Kidney capillary endothelial cell (primary cell): Measurements from ENCODE around the gene MAPKAPK2.
"Not testable (repeated sequence)": the region's sequence is repeated elsewhere in the genome, so short reads cannot be mapped to it uniquely, and the experiment has no call there.

Source experiments
- DNase-seq: peaks from one replicate; pipeline ENCODE4 v3.0.0-alpha.2; 2018; ENCODE audit warnings: low spot score

The MAPKAPK2 gene

DNA sequence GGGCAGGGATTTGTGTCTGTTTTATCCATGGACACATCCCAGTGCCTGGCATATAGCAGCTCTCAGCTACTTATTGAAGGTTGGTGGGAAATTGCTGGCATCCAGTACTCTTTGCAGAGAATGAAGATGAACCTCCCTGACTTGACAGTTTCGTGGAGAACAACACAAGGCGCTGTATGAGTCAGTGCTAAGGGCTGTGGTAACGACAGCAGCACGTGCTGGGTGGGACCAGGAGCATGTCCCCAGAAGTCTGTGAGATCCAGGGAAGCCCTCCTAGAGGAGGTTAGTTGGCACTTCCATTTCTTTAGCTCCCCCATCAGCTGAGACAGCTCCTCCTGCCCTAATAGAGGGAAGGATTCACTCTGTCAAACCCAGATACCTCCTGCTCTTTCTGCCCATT, 60.0 kb downstream of the MAPKAPK2 start:
- no peak for DNase-seq

DNA sequence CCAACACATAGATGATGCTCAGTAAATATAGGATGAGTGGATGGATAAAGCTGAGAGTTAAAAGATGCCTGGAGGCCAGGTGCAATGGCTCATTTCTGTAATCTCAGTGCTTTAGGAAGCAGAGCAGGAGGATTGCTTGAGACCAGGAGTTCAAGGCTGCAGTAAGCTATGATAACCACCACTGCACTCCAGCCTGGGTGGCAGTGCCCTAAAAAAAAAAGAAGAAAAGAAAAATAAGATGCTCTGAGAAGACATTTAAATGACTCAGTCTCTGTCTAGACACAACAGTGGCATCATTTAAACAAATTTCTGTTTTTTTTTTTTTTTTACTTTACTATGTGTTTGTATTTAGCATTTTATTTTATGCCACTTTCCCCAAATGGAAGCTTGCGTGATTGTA, 60.6 kb downstream of the MAPKAPK2 start:
- no peak for DNase-seq

DNA sequence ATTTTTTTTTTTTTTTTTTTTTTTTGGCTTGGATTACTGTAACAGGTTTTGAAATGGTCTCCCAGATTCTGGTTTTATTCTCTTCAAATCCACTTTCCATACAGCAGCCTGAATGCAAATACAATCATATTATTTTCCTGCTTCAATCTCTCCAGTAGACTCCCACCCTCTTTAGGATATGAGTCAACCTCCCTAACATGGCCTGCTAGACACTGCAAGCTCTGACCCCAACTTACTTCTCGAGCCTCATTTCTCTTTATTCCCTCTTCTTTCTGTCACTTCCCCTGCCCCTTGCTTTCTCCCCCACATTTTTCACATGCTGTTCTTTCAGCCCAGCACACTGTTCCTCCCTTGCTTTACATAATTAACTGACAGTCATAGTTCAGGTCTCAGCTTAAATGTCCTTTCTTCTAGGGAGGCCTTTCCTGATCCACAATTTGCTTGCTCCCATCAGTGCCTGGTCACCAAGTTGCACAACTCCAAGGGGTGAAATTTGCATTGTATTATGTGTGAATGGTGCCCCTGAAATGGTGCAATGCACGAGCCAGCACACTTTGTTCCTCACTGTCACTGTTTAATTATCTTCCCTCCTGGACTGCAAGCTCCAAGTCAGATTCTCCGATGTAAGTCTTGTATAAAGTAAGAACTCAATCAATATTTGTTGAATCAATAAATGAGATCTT, 63.8 kb downstream of the MAPKAPK2 start:
- DNase-seq = no peak

DNA sequence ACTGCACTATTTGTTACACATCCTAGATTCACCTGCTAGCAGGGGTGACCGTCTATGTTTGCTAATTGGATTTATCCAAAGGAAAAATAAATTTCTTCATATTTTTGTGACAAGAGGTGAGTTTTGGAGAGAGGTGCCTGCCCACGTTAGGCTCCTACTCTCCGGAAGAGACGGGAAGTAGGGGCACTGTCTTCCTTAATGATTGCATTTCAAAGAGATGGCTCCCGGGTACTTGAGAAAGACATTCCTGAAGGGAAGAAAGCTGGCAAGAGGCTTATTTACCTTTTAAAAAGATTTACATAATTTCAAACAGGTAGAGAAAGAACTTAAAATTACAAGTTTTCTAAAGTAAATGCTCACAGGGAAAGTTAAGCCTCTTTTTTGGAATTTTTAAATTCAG, 67.2 kb downstream of the MAPKAPK2 start:
- no peak for DNase-seq

DNA sequence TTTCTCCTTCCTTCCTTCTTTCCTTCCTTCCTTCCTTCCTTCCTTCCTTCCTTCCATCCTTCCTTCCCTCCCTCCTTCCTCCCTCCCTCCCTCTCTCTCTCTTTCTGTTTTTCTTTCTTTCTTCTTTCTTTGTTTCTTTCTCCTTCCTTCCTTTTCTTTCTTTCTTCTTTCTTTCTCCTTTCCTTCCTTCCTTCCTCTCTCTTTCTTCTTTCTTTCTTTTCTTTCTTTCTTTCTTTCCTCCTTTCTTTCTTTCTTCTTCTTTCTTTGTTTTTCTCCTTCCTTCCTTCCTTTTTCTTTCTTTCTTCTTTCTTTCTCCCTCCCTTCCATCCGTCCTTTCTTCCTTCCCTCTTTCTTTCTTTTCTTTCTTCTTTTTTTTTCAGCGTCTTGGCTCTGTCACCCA, 67.8 kb downstream of the MAPKAPK2 start:
- DNase-seq = no peak

DNA sequence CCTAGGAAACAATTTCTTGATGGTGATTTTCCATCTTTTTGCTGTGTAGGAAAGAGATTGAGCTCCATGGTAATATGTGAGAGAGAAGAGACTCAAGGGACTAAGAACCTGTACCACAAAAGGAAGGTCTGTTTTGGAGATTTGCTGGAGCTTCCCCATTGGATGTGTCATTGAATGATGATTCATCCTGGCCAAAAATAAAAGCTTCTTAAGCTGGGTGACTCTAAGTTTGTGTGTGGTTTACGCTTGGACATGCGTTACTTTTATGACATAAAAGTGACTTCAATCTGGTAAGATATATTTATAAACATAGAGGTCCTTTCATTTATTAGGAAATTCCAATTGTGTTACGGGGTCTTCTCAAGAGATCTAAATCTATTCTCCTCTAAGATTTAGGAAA, 68.4 kb downstream of the MAPKAPK2 start:
- no peak for DNase-seq

DNA sequence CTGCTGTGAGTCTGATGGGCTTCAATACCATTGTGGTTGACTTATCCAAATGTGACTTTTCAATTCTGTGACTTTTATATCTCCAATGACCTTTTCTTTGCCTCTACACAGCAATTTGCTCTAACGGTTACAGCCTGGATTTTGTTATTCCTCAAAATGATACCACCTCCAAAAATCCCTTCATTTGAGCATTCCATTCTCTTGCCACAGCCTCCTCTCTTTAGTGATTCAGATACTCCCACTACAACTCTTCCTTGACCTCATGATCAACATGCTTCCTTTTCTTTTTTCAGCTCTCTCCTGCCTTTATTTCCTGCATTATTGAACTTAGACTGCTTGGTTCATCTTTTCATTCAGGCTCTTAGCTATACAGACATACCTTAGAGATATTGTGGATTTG, 69.3 kb downstream of the MAPKAPK2 start:
- DNase-seq = no peak

DNA sequence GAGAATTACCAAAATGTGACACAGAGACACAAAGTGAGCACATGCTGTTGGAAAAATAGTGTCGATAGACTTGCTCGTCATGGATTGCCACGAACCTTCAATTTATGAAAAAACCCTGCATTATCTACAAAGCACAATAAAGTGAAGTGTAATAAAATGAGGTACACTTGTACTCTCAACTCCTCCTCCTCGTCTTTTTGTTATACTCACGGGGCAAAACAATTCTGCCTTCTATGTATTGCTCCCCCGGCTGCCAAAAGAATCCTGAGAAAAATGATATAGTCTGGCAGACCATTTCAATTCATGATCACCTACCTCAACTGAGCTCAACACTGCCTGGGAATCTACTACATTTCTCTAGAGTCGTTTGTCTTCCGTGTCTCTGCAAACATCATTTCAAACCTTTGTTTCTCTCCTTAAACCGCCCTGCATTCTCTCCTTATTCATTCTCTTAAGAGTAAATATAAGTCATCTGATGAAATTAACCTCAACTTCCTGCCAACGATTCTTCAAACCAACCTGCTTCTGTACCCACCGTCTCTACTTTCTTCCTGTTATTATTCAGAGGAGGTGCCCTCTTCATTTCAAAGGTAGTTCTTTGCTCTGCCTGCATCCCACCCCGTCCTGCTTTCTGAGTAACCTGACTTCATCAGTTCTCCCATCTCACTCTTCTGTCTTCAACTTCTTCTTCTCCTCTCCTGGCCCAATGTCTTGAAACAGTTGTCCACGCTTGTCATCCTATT, 73.0 kb downstream of the MAPKAPK2 start:
- DNase-seq = no peak

DNA sequence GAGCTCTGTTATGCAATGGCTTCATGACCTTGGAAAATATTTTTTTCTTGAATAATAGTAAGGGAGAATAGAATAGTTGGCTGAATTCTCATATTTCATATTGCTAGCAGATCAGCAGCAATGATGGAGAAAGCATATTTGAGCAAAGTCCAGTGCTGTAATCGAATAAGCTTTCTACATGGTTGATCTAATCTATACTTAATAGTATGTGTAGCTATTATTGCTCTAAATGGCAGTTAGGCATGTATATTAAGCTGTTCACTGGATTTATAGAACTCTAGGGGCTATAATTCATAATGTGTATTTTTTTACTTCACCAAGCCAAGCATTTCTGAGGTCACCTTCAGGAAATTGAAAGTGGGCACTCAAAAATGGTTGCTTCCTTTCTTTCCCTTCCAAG, 75.9 kb downstream of the MAPKAPK2 start:
- no peak for DNase-seq

DNA sequence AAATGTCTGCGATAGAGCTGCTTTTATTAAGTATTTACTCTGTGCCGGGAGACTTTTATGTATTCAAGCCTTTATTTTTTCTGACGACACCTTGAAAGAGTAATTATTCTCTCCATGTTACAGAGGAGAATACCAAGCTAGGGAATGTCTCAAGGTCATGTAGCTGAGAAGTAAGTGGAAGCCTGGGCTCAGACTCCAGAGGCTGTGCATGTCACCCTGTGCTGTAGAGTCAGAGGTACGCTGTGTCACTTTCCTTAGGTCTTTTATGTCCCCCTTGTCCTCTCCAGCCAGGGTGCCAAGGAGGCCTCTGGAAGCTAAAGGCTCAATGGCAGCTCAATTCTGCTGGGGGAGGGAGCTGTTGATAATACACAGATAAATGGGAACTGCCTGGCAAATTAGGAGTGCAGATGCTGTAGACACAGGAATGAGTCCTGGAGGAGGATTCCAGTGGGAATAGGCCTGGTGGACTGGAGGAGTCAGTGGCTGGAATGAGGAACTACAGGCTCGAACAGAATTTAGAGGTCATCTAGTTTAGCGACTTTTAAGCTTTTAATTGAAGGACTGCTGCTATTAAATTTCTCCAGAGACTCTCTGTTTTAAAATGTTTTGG, 76.6 kb downstream of the MAPKAPK2 start:
- DNase-seq = no peak

DNA sequence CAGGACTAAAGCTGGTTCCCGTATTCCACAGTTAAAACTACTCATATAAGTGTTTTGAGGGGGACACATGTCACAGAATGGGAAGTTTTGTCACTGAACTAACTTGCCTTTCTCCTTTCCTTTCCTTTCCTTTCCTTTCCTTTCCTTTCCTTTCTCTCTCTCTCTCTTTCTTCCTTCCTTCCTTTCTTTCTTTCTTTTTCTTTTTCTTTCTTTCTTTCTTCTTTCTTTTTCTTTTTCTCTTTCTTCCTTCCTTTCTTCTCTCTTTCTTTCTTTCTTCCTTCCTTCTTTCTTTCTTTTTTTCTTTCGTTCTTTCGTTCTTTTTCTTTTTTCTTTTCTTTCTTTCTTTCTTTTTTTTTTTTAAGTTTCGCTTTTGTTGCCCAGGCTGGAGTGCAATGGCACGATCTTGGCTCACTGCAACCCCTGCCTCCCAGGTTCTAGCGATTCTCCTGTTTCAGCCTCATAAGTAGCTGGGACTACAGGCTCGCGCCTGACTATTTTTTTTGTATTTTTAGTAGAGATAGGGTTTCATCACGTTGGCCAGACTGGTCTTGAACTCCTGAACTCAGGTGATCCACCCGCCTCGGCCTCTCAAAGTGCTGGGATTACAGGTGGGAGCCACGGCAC, 78.1 kb downstream of the MAPKAPK2 start:
- not testable (repeated sequence) for DNase-seq

DNA sequence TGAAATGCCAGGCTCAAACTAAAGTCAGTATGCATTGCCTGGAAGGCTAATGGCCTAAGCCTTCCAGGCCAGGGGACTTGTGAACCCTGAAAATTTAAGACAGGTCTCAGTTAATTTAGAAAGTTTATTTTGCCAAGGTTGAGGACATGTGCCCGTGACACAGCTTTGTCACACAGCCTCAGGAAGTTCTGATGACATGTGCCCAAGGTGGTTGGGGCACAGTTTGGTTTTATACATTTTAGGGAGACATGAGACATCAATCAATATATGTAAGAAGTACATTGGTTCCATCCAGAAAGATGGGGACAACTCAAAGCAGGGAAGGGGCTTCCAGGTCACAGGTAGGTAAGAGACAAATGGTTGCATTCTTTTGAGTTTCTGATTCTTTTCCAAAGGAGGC, 81.1 kb downstream of the MAPKAPK2 start:
- DNase-seq = not testable (repeated sequence)

DNA sequence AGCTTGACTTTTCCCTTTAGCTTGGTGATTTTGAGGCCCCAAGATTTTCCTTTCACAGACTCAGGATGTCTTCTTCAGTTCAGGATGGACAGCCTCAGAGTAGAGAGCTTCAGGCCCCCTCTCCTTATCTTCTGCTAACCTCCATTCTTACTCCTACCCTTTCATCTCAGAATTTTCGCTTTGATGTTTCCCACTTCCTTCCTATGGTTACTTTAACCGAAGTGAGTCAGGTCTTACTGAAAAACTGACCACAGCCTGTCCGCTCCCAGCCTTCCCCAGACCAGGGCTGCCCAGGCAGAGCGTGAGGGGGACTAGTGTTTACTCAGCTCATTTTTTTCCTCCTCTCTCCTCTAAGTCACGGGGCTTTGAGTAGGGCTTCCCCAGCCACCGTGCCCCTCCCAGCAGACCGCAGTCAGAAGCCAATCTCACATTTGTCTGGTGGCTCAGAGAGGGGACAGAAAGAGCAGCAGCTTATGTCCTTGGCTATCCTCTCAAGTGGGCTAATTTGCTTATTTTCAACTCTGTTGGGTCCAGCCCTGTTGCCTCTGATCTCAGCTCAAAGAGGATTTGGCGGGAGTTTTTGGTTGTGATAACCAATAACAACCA, 81.6 kb downstream of the MAPKAPK2 start:
- DNase-seq = peak; percentile 13

DNA sequence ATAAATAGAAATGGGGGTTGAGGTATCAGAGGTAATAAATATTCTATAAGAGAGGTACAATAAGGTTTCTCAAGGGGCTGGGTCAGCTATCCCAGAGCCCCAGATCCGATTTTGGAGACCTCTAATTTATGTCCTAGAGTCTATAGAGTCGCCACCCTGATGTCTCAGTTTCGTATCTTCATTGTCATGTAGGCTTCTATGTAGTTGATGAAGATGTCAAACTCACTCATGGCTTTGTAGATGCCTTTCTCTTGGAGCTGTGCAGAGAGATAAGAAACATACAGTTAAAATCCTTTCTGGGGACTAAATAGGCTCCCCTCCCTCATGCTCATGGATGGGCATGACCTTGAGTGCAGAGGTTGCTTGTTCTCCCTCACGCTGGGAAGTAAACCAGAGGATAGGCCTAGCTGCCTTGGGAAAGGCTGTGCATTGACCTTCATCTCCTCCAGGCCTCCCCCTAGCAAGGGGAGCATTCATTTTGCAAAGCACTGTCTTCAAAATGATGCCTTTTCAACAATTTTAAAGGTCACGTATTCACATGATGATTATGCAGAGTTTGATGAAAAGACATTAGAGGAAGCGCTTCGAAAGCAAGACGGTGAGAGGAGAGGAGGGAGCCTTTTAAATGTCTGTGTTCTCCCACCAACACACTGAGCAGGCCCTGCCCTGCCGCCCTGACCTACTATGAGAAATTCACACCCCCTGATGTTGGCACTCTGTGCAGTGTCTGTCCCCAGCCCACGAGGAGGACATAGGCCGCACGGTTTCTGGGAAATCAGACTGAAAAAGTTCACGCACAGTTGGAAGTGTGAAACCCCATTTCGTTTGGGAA, 84.0 kb downstream of the MAPKAPK2 start:
- DNase-seq = no peak

DNA sequence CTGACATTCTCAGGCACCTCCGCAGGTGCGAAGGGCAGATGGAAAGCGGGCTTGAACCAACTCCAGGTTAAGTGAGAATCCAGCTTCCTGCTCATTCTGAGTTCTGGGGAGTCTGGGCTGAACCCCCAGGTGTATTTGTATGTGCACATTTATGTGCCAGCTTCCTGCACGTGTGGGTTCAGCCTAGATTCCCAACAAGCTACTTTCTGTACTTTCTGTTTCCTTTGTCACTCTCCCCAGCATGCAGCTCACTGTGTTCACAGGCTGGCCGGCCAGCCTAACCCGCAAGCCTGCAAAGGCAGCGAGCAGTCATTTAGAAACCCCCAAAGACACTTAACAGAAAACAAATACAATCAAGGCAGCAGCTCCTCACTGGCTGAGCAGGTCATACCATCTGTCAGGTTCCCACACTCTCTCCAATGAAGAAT, 84.6 kb downstream of the MAPKAPK2 start:
- no peak for DNase-seq

DNA sequence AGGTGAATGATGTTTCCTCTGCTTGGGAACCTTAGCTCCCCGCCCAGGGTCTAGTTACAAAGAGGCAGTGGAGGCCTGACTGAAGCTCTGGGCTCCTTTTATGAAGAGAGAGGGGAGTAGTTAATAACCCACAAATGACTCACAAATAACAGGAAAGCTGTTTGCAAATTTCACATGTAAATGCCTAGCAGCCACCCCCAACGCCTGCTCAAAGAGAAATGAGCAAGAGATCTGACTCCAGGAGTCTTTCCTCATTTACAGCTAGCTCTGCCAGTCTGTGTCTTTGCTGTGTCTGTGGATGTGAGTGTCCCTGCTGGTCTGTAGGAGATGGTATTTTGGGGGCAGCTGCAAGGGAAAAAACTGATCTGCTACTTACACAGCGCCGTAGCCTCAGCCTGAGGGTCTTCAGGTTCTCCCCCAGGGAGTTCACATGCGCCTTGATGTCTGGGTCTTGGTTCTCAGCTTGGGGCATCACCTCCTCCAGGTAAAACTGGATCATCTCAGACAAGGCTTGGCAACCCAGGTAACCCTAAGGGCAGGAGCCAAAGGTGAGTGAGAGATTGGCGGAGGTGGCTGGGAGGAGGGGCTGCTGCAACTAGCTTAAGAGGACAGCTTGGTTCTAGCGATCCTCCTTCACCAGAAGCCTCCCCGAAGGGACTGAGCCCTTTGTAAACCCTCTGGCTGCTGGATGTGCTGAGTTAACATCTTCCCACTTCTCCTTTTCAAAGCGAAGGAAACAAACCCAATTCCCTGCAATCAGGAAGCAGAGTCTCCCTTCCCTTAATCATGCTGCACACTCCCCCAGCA, 86.0 kb downstream of the MAPKAPK2 start, which contains the start of gene IL19:
IL19 (plus strand) TSS at position 243 of the 807 bp plus-strand sequence. CDS start 65,890 bp downstream, outside the sequence.
- DNase-seq = peak; percentile 9

DNA sequence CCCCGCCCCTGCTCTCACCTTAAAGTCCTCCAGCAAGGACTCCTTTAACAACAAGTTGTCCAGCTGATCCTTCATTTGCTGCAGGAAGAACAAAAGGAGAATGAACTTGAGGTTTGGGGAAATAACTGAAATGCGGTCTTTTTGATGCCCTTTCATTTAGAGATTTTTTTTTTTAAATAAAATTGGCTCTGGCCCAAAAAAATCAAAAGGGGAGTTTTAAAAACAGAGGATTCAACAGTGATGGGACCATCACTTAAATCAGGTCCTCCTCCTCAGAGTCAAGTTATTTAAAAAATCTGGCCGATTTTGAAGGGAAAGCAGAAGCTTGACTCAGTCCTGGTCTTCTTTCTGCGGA, 86.6 kb downstream of the MAPKAPK2 start:
- no peak for DNase-seq

DNA sequence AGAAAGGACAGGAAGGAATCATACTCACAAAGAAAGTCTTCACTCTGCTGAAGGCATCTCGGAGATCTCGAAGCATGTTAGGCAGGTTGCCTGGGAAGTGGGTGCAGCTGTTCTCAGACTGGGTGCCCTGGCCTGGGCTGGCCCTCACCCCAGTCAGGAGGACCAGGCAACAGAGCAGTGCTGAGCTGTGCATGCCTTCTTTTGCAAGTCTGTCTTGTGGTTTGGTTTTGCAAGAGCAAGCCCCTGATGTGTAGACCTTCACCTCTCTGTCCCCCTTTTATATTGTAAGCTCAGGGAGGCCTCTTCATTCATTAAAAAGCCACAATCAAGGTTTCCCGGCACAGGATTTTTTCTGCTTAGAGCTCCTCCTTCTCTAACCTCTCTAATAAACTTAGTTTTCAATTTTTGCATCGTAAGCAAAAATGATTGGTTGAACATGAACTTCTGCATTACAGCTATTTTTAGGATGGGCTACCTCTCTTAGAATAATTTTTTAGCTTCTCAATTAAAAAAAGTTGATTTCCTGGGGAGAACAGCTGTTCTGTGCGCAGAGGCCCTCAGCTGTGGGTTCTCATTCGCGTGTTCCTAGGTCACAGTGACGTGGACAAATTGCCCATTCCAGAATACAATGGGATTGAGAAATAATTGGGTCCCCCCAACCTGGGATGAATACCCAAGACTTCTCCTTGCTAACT, 87.7 kb downstream of the MAPKAPK2 start, which contains the start of gene IL10:
IL10 (minus strand) TSS at position 252 of the 695 bp plus-strand sequence; CDS start at position 193, 59 bp downstream.
- no peak for DNase-seq

DNA sequence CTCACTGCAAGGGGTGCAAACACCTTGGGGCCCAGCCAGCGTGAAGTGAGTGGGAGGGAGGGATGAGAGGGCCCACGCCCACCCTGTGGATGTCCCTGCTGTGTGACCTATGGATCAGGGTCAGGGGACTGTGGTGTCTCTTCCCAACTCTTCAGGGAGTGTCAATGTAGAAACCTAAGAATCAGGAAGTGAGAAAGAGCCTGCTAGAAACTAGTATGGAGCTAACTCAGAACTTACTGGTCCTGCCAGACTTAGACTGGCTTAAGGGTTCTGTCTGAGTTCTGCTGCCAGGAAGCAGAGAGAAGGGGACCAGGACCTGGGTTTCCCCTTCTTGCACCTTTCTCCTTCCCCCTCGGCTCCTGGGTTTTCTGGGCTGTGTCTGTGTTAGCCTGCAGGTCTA, 89.4 kb downstream of the MAPKAPK2 start:
- no peak for DNase-seq

DNA sequence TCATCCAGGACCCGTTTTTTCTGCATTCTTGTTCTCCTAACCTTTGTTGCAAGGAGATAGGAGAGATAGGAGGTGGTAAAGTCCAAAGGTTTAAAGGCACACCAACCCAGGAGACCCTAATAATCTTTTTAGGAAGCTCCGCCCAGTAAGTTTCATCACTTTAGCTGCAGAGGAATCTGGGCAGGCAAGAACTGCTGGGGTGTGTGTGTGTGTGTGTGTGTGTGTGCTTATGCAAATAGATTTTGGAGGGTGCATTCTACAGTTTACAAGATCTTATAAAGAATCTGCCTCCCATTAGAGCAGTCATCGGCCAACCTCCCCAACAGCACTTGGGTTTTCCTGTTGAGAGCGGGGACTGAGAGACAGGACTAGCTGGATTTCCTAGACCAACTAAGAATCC, 91.5 kb downstream of the MAPKAPK2 start:
- DNase-seq = no peak
